ENCODE data around the gene GNE. TPM values are rescaled to one million over a fixed set of nuclear protein-coding genes. Genes with fewer than 3 reads are reported as not detected.
A peak's percentile ranks its signal among the peaks of the same experiment; 100 is the strongest.

Gene GNE
- total RNA-seq, 2 donors from 2014 or later = 23.3 to 26.1 TPM

GRCh38 chr9:36268007-36268427, 9.8 kb upstream of the GNE start:
- H3K27me3 ChIP-seq (replicated peaks; ENCODE audit: insufficient read depth) = no peaks in the 10 kb centered on the region
- TF ChIP-seq CTCF (IDR thresholded peaks at IDR 0.05) = no peak
- H3K4me3 ChIP-seq = no peak overlapping the region
- DNase-seq (ENCODE audit: low spot score) = no peak
- no peaks in the 10 kb centered on the region for H3K36me3 ChIP-seq
- ATAC-seq (ENCODE audit: insufficient number of reproducible peaks, low FRiP score, low read depth) = no peak
- no peaks in the 10 kb centered on the region for H3K9me3 ChIP-seq
- H3K4me1 ChIP-seq (ENCODE audit: control insufficient read depth in 1 of 2, low read depth in 2 of 2) = no peaks in the 10 kb centered on the region
- H3K27ac ChIP-seq = no peak overlapping the region

GRCh38 chr9:36264896-36265295, 6.6 kb upstream of the GNE start:
- H3K4me1 ChIP-seq (ENCODE audit: control insufficient read depth in 1 of 2, low read depth in 2 of 2) = no peaks in the 10 kb centered on the region
- H3K27ac ChIP-seq = no peak overlapping the region
- no peak overlapping the region for H3K4me3 ChIP-seq
- no peak for ATAC-seq (ENCODE audit: insufficient number of reproducible peaks, low FRiP score, low read depth)
- no peak for TF ChIP-seq CTCF (IDR thresholded peaks at IDR 0.05)
- H3K27me3 ChIP-seq (replicated peaks; ENCODE audit: insufficient read depth) = no peaks in the 10 kb centered on the region
- DNase-seq (ENCODE audit: low spot score) = no peak
- H3K9me3 ChIP-seq = no peaks in the 10 kb centered on the region
- H3K36me3 ChIP-seq = no peaks in the 10 kb centered on the region

GRCh38 chr9:36263683-36264082, 5.4 kb upstream of the GNE start:
- H3K4me3 ChIP-seq = no peak overlapping the region
- no peak for ATAC-seq (ENCODE audit: insufficient number of reproducible peaks, low FRiP score, low read depth)
- DNase-seq (ENCODE audit: low spot score) = no peak

GRCh38 chr9:36258996-36259533, 817 bp upstream of the GNE start:
- no peaks in the 10 kb centered on the region for H3K27me3 ChIP-seq (replicated peaks; ENCODE audit: insufficient read depth)
- no peaks in the 10 kb centered on the region for H3K36me3 ChIP-seq
- peak overlapping the region; percentile 98 to 99 for H3K27ac ChIP-seq
- no peak for TF ChIP-seq CTCF (IDR thresholded peaks at IDR 0.05)
- no peaks in the 10 kb centered on the region for H3K9me3 ChIP-seq
- DNase-seq (ENCODE audit: low spot score) (no peak), ATAC-seq (ENCODE audit: insufficient number of reproducible peaks, low FRiP score, low read depth) (no peak)
- H3K4me3 ChIP-seq = peak overlapping the region; percentile 100
- H3K4me1 ChIP-seq (ENCODE audit: control insufficient read depth in 1 of 2, low read depth in 2 of 2) = peaks cover 0 to 9% of the 10 kb centered on the region in 2 donors

More at GRCh38 chr9:36263683-36264082, 5.4 kb upstream of the GNE start:
- Histone ChIP-seq H3K27ac (no peak overlapping the region), H3K27me3 (replicated peaks; ENCODE audit: insufficient read depth) (no peaks in the 10 kb centered on the region), H3K4me1 (ENCODE audit: control insufficient read depth in 1 of 2, low read depth in 2 of 2) (no peaks in the 10 kb centered on the region), H3K36me3 (no peaks in the 10 kb centered on the region), H3K9me3 (no peaks in the 10 kb centered on the region)
- no peak for TF ChIP-seq CTCF (IDR thresholded peaks at IDR 0.05)

GRCh38 chr9:36251428-36251827, 6.8 kb downstream of the GNE start:
- no peak for ATAC-seq (ENCODE audit: insufficient number of reproducible peaks, low FRiP score, low read depth)
- no peak for TF ChIP-seq CTCF (IDR thresholded peaks at IDR 0.05)
- Histone ChIP-seq H3K4me1 (ENCODE audit: control insufficient read depth in 1 of 2, low read depth in 2 of 2) (peaks cover 10 to 15% of the 10 kb centered on the region in 2 donors), H3K36me3 (no peaks in the 10 kb centered on the region), H3K4me3 (no peak overlapping the region), H3K27ac (no peak overlapping the region), H3K27me3 (replicated peaks; ENCODE audit: insufficient read depth) (no peaks in the 10 kb centered on the region), H3K9me3 (no peaks in the 10 kb centered on the region)
- no peak for DNase-seq (ENCODE audit: low spot score)

Data from thoracic aorta (tissue), 2 donors.